Erythroblast (primary cell): Measurements from ENCODE around the gene XPO5.

Experiments used
- GATA1 ChIP-seq: IDR thresholded peaks from 2 replicates; pipeline ENCODE4 v1.6.1; 2011; ENCODE audit warnings: low read depth, mild to moderate bottlenecking, control low read depth, low read length, moderate library complexity
- POLR2A ChIP-seq: IDR thresholded peaks from 2 replicates; pipeline ENCODE4 v1.6.1; 2011; ENCODE audit warnings: mild to moderate bottlenecking, low read length

DNA sequence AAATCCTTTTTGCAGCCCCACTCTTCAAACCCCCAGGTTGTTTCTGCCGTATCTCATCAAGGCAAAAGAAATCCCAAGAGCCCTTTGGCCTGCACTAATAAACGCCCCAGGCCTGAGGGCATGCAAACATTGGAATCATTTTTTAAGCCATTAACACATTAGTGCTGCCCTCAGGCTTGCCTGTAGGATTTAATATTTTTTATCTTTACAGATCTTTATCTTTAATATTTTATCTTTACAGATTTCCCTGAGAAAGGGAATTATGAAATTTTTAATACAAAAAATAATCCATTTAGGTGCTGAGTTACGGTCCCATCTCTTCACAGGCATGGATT is 38.5 kb upstream of the XPO5 start:
- no peak for TF ChIP-seq POLR2A
- TF ChIP-seq GATA1: no peak
